Measurements from ENCODE around the gene PABPC3. TPM values are rescaled to one million over a fixed set of nuclear protein-coding genes. Genes with fewer than 3 reads are reported as not detected.

PABPC3 gene

GRCh38 chr13:25148402-25148771 is 52.5 kb downstream of the PABPC3 start:
- Histone ChIP-seq H4K8ac (ENCODE audit: low read depth, low read length) (no peak overlapping the region), H3K9me3 (replicated peaks in 1 of 2; ENCODE audit: control insufficient read depth in 2 of 2, insufficient read depth in 1 of 2, low read depth in 1 of 2, low read length in 2 of 2) (no peaks in the 10 kb centered on the region), H3K9ac (ENCODE audit: low read depth, low read length, poor library complexity) (no peak overlapping the region), H2BK5ac (ENCODE audit: low read length) (no peak overlapping the region), H2AK5ac (ENCODE audit: low read depth, low read length) (no peak overlapping the region), H2BK15ac (ENCODE audit: low read length) (no peak overlapping the region), H3K14ac (ENCODE audit: low read length) (no peak overlapping the region), H4K91ac (ENCODE audit: low read depth, low read length, poor library complexity) (no peak overlapping the region), H3K4me2 (ENCODE audit: insufficient read depth, low read length, poor library complexity, severe bottlenecking) (no peak overlapping the region), H2AFZ (ENCODE audit: low read length) (no peak overlapping the region), H3K36me3 (replicated peaks in 1 of 2; ENCODE audit: control insufficient read depth in 2 of 2, insufficient read depth in 2 of 2, low read length in 2 of 2) (no peaks in the 10 kb centered on the region), H3K23ac (ENCODE audit: low read depth, low read length, poor library complexity) (no peak overlapping the region), H3K18ac (ENCODE audit: low read length) (no peak overlapping the region), H2BK12ac (ENCODE audit: low read length) (no peak overlapping the region), H3K4me3 (ENCODE audit: low read length in 2 of 2) (no peak overlapping the region), H2BK120ac (ENCODE audit: low read depth, low read length) (no peak overlapping the region), H3K27ac (replicated peaks; ENCODE audit: low read length) (no peak overlapping the region), H3K79me1 (ENCODE audit: low read depth, low read length) (no peaks in the 10 kb centered on the region), H3K4me1 (ENCODE audit: control insufficient read depth in 2 of 2, insufficient read depth in 1 of 2, low read depth in 1 of 2, low read length in 2 of 2) (no peaks in the 10 kb centered on the region), H3K4ac (ENCODE audit: low read length) (no peak overlapping the region), H3K27me3 (ENCODE audit: control insufficient read depth in 3 of 3, insufficient read depth in 3 of 3, low read depth in 1 of 3, low read length in 3 of 3) (no peaks in the 10 kb centered on the region)
- no CpG with 5 or more reads among the region's 5 CpGs for WGBS, 2 donors (ENCODE audit: extremely low coverage in 2 of 2, insufficient read length in 2 of 2, insufficient replicate concordance in 1 of 2)
- no peak for DNase-seq (ENCODE audit: low spot score)

Small RNA genes lying within 50 kb of the gene (small RNA-seq; reads per million reads assigned to genes)
- gene AL359757.2 (ENCODE audit: insufficient read depth): not detected

Data from neuronal stem cell (in vitro differentiated cells).